Head of caudate nucleus (tissue), 42 donors: ENCODE measurements around the gene ENPP3.

Source experiments
- DNase-seq, 42 donors: peaks; one replicate each; pipeline versions ENCODE4 v3.0.0 to v3.0.0-alpha.2; 2020 to 2021; ENCODE audit warnings: mixed read lengths in 7 of 42
- intact Hi-C: fragments of 100-400 bp; cut with DNase I; formaldehyde crosslinking; loops from one replicate; pipeline ENCODE4 v1.15.0; 2022

Gene ENPP3

GRCh38 chr6:131779304-131779703, 142.2 kb downstream of the ENPP3 start:
- intact Hi-C loops: no loop called here
- DNase-seq: no peak

- DNase-seq: no peak
- intact Hi-C loops: no loop called here
Measured at GRCh38 chr6:131780600-131780999, 143.5 kb downstream of the ENPP3 start.

GRCh38 chr6:131781687-131782086, 144.6 kb downstream of the ENPP3 start:
- intact Hi-C loops: no loop called here

DNA sequence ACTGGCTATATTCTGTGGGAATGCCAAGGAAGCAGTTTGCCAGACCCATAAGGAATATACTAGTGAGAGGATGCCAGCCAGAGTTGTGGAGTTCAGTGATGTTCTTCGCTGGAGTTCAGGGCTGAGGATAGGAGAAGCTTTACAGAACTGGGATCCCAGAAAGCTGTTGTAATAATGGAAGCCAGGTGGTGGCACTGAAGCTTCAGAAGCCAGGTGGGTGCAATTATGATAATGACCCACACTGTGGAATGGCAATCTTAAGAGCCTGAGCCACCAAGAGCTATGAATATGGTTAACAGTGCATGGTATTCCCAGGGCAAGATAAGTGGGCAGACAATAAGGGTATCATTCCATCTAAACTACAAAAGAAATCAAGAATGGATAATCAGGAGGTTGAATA, 145.7 kb downstream of the ENPP3 start:
- no peak for DNase-seq
- intact Hi-C loops: no loop called here

More at GRCh38 chr6:131781687-131782086, 144.6 kb downstream of the ENPP3 start:
- DNase-seq: no peak

GRCh38 chr6:131784561-131784960, 147.5 kb downstream of the ENPP3 start:
- intact Hi-C loops: no loop called here
- no peak for DNase-seq

DNA sequence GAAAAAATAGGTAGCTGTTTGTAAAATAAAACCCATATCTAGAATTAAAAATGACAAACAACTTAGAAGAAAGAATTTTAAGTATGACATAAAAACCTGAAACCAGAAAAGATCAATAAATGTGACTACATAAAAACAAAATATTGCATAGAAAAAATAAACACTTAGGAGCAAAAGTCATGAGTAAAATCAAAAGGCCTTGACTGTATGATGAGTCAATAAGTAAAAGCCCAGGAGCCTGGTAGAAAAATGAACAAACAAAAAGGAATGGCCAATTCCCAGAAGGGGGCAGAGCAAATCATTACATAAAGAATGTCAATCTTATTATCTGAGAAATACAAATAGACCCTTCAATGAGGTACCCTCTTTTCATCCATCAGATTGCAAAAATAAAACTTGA, 150.0 kb downstream of the ENPP3 start:
- intact Hi-C loops: no loop called here
- no peak for DNase-seq

- peak in 1 of 42 donors; percentile 15 for DNase-seq
- intact Hi-C loops: no loop called here
Measured at GRCh38 chr6:131787766-131788712, 150.9 kb downstream of the ENPP3 start.

GRCh38 chr6:131789219-131789618, 152.1 kb downstream of the ENPP3 start:
- no peak for DNase-seq
- intact Hi-C loops: no loop called here

GRCh38 chr6:131791476-131791875, 154.4 kb downstream of the ENPP3 start:
- DNase-seq: no peak
- intact Hi-C loops: no loop called here

- intact Hi-C loops: no loop called here
- DNase-seq: no peak
Measured at GRCh38 chr6:131792091-131792496, 155.0 kb downstream of the ENPP3 start.

DNA sequence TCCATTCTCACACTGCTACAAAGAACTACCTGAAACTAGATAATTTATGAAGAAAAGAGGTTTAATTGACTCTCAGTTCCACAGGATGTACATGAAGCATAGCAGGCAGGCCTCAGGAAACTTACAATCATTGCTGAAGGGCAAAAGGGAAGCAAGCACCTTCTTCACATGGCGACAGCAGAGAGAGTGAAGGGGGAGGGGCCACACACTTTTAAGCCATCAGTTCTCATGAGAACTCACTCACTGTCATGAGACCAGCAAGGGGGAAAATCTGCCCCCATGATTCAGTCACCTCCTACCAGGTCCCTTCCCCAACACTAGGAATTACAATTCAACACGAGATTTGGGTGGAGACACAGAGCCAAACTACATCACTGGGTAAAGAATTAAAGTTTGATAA, 158.3 kb downstream of the ENPP3 start:
- DNase-seq: no peak
- intact Hi-C loops: no loop called here
